ENCODE measurements around the gene GLIS1.
"Not testable (repeated sequence)": the region's sequence is repeated elsewhere in the genome, so short reads cannot be mapped to it uniquely, and the experiment has no call there.

Gene GLIS1

DNA sequence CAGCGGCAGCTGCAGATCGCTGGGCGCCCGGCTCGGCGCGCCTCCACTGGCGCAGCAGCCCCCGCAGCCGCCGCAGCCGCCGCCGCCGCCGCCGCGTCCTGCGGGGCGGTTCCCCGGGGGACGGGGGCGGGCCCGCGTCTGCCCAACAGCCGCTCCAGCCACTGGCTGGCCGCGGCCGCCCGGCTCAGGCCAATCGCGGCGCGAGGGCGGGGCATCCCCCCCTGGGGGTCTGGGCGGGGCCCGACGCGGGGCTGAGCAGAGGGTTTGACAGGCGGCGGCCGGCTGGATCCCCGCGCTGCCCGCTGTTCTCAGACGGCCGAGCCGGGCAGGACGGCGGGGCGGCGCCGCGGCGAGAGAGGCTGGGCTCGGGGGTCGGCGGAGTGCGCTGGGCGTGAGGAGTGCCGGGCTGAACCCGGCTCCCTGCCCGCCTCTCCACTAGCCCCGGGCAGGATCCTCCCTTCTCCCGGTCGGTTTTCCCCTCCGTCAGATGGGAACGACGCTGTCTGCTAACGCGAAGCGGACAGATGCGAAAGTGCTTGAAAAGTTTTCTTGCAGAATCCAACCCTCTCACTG lies at the start of gene GLIS1:
TSS of gene GLIS1 (minus strand) at position 56 of the 573 bp plus-strand sequence. CDS start 1,100 bp downstream, outside the sequence.
- peak; percentile 36 for DNase-seq

GRCh38 chr1:53787655-53788054 lies 48.7 kb upstream of the GLIS1 start:
- DNase-seq: no peak

- no peak for DNase-seq
Measured at GRCh38 chr1:53783056-53783455, 44.1 kb upstream of the GLIS1 start.

- no peak for DNase-seq
Measured at GRCh38 chr1:53781654-53782053, 42.7 kb upstream of the GLIS1 start.

GRCh38 chr1:53777272-53777671 lies 38.3 kb upstream of the GLIS1 start:
- DNase-seq: no peak

GRCh38 chr1:53771648-53772047 lies 32.7 kb upstream of the GLIS1 start:
- no peak for DNase-seq

- no peak for DNase-seq
Measured at GRCh38 chr1:53769780-53770179, 30.8 kb upstream of the GLIS1 start.

GRCh38 chr1:53769184-53769583 lies 30.2 kb upstream of the GLIS1 start:
- DNase-seq: no peak

DNA sequence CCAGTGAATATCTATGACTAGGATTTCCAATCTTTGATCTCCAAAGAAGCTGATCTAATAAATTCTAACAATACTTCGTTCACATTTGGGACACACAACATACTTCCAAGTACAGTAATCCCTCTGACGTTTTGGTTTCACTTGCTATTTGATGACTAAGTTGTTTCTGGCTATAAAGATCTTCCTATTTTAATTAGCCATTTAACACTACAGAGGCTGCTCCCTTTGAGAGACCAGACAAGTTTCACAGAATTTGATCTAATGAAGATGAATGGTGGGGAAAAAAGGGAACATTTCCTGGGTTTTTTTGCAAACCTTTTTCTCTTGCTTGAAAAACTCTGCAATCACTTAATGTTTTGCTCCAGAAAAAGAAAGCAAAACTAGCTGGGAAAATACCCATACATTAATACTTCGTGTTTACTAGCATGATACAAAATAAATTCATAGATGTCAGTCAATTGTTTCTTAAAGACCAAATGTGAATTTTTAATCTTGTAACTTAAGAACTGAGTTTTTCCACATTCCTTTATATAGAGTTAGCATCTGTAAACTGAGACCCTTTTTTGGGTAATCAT lies 28.0 kb upstream of the GLIS1 start:
- DNase-seq: no peak

- no peak for DNase-seq
Measured at GRCh38 chr1:53766194-53766742, 27.3 kb upstream of the GLIS1 start.

- DNase-seq: no peak
Measured at GRCh38 chr1:53765657-53766056, 26.7 kb upstream of the GLIS1 start.

DNA sequence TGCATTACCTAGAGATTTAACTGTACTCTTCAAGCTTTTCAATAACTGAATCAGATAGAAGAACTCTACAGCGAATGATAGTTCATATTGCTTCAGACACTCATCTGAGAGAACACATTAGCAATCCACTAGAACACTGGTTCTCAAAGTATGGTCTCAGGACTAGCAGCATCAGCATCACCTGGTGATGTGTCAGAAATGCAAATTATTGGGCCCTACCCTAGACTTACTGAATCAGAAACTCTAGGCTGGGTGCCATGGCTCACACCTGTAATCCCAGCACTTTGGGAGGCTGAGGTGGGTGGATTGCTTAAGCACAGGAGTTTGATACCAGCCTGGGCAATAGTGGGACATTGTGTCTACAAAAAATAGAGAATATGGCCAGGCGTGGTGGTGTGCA lies 24.9 kb upstream of the GLIS1 start:
- DNase-seq: no peak

DNA sequence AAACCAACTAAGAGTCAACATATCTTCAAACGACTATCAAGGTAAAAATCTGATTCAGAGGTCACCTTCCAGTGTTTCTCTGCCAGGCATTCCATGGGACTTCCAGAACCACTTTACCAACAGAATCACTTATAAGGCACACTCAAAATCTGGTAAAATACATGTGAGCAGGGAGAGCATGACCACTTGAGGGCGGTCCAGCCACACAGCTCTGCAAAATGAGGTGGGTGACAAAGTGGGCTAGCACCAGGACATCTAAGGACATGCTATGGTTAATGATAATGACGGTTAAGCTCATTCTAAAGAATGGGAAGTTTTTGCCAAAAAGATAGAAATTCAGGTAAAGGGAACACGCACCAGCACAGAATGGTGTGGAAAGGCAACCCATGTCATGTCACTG lies 24.5 kb upstream of the GLIS1 start:
- DNase-seq: no peak

DNA sequence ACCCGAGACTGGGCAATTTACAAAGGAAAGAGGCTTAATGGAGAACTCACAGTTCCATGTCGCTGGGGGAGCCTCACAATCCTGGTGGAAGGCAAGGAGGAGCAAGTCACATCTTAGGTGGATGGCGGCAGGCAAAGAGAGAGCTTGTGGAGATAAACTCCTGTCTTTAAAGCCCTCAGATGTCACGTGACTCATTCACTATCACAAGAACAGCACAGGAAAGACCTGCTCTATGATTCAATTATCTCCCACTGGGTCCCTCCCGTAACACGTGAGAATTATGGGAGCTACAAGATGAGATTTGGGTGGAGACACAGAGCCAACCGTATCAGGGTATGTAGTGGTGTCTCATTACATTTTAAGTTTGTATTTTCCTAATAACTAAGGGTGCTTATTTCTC lies 21.5 kb upstream of the GLIS1 start:
- DNase-seq: not testable (repeated sequence)

- DNase-seq: no peak
Measured at GRCh38 chr1:53755874-53756273, 16.9 kb upstream of the GLIS1 start.

DNA sequence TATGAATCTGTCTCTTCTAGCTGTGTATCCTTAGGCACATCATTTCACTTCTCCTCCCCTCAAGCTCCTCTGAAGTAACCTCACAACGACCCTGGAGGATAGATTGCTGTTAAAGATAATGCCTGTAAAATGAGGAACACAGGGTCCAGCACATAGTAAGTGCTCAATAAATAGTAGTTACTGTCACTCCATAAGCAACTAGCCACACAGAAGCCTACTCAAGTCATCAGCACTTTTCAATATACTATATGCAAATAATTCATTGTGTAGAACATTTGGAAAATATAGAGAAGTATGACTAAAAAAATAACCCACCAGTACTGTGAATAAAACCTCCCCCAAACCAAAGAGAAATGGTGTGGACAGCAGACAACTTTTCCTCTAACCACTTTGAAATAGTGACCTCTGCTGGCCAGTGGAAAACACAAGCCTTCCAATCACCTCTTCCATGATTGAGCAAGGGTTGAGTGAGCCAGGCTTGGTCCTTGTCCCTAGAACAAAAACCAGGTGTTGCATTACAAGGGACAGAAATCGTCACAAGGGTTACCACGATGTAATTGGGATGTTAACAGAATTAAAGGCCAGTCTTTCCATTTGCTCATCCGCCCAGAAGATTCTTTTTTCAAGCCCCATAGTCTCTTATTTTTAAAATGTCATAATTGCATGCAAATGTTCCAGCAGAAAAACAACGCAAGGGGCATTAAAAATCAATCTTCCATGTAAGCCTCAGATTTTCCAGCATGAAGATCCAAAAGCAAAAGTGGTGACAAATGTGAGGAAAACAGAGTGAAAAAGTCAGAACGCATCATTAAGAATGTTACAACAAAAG lies 15.7 kb upstream of the GLIS1 start:
- no peak for DNase-seq

DNA sequence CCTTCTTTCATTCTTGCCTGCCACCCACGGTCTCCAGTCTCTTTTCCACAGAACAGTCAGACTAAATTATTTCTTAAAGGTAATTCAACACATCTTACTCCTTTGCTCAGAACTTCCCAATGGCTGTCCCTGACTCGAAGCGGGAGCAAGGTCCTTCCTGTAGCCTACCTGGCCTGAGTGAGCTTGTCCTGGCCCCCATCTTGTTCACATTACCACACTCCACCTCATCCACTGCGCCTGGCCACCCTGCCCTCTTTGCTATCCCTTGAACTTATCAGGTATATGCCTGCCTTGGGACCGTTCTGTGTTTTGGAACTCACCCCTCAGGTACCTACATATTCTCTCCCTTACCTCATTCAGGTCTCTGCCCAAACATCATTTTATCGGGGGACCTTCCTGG lies 13.3 kb upstream of the GLIS1 start:
- no peak for DNase-seq

GRCh38 chr1:53747841-53748240 lies 8.9 kb upstream of the GLIS1 start:
- DNase-seq: no peak

DNA sequence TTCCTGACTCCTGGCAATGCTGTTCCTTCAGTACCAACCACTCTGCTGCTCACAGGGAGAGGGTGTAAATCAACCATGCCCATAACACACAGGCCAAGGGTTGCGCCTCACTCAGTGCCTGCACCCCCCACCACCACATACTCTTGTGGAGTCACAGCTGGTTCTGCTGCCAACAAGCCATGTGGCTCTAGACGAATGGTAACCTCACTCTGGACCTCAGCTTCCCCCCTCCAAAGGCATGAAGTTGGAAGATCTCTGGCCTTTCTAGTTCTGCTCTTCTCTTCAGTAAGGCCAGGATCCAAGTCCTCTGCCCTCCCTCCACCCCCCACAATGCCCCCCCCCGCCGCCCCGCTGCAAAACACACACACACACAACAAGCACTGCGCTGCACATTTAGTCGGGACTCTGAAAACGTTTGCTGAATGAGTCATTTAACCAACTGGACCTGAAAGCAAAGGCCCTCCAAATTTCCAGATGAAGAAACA lies 1.7 kb upstream of the GLIS1 start:
- no peak for DNase-seq

DNA sequence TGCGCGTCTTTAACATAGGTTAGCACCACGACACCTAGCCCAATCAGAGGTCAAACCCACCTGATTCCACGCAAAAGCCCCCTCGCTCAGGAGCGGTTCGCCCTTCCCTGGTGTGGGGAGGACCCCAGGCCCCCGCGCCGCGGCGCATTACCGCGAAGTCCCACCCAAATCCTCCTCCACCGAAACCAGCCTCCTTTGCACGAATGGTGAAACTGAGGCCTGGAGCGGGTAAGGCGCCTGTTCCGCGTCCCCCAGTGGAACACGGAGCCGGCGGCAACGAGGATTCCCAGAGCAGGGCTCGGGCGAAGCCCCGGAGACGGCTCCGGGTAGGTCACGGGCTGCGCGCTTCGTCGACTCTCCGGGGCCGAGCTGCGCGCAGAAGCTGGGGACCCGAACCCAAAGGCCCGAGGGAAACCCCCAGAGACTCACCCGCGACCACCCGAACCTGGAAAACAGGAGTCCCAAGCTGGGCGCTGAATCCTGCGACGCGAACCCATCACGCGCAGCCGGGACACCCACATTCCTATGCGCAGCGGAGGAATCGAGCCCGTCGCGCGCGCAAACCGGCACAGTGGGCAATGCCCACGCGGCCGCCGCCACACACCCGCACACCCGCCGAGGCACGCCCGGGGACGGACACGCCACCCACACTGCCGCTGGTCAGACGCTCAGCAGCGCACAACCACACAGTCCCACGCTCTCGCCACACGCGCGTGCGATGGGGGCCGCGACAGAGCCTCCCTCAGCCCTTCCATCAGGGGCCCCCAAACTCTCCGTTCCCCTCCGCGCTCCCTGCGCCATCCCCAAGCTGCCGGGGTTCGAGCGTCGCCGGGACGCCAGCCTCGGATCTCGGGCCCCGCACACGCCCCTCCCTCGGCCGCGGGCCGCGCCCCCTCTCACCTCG lies 507 bp downstream of the GLIS1 start:
- DNase-seq: no peak

GRCh38 chr1:53737648-53738204 lies 1.2 kb downstream of the GLIS1 start:
- no peak for DNase-seq

GRCh38 chr1:53736290-53736689 lies 2.7 kb downstream of the GLIS1 start:
- DNase-seq: no peak
